Stomach (tissue), 9 donors: Measurements from ENCODE around the gene LRRC49. TPM values are rescaled to one million over a fixed set of nuclear protein-coding genes. Genes with fewer than 3 reads are reported as not detected.

Source experiments
- DNase-seq, 2 donors: peaks; one replicate each; pipeline versions ENCODE4 v3.0.0 to v3.0.0-alpha.2; 2013 to 2019
- H3K27ac ChIP-seq, 5 donors: fragments of 200-600 bp in 4 of 5; sonication (generic) in 4 of 5; one replicate each; pipeline ENCODE4 v1.5.1; 2013 to 2019; ENCODE audit warnings: mild to moderate bottlenecking in 1 of 5, moderate library complexity in 1 of 5
- H3K27me3 ChIP-seq, 3 donors: fragments of 200-600 bp; sonication (generic); one replicate each; pipeline ENCODE4 v1.5.1; 2017 to 2019; ENCODE audit warnings: mixed run types in 1 of 3
- H3K36me3 ChIP-seq, 4 donors: fragments of 200-600 bp; sonication (generic); 1 replicate in 3 of 4; 2 replicates in 1 of 4; pipeline ENCODE4 v1.5.1; 2016 to 2019
- H3K4me1 ChIP-seq, 4 donors: fragments of 200-600 bp; sonication (generic); one replicate each; pipeline ENCODE4 v1.5.1; 2016 to 2019
- H3K4me3 ChIP-seq, 4 donors: fragments of 200-600 bp; sonication (generic) in 3 of 4; one replicate each; pipeline ENCODE4 v1.5.1; 2016 to 2019; ENCODE audit warnings: mild to moderate bottlenecking in 1 of 4
- H3K9me3 ChIP-seq, 4 donors: fragments of 200-600 bp; sonication (generic); one replicate each; pipeline ENCODE4 v1.5.1; 2016 to 2019
- CTCF ChIP-seq, 7 experiments: fragments of 450-650 bp in 4 of 7; fragments of 200-600 bp in 3 of 7; sonication (generic) in 3 of 7; IDR thresholded peaks; one replicate each; pipeline ENCODE4 v1.5.1; 2016 to 2019; ENCODE audit warnings: antibody characterized with exemption in 7 of 7, control low read depth in 2 of 7, mild to moderate bottlenecking in 1 of 7
- EP300 ChIP-seq: sonication (generic); formaldehyde crosslinking; IDR thresholded peaks from one replicate; pipeline ENCODE4 v1.6.1; 2017; ENCODE audit warnings: antibody characterized with exemption
- POLR2A ChIP-seq, 4 donors: fragments of 450-650 bp; IDR thresholded peaks; one replicate each; pipeline ENCODE4 v1.6.1; 2016; ENCODE audit warnings: antibody characterized with exemption in 4 of 4, control low read depth in 2 of 4, mild to moderate bottlenecking in 1 of 4, moderate library complexity in 1 of 4
- POLR2AphosphoS5 ChIP-seq, 3 donors: sonication (generic); formaldehyde crosslinking; IDR thresholded peaks; one replicate each; pipeline ENCODE4 v1.6.1; 2016; ENCODE audit warnings: antibody characterized with exemption in 3 of 3
- WGBS, 5 donors: extraction: QIAGEN DNeasy Blood & Tissue Kit in 3 of 5; methylation state at CpG; one replicate each; pipeline versions ENCODE4 v1.1.5 to v1.1.7; 2013 to 2018; 5-methylcytosine and 5-hydroxymethylcytosine counted together
- intact Hi-C: fragments of 100-400 bp; cut with DNase I; formaldehyde crosslinking; loops from one replicate; pipeline ENCODE4 v1.15.1; 2023; ENCODE audit warnings: low total_unique reads
- polyA plus RNA-seq, 3 donors: library from polyadenylated mRNA; stranded (reverse); fragments of 200-250 nt; gene quantifications; one replicate each; pipeline ENCODE4 v1.2.3, GENCODE V29; 2013
- total RNA-seq, 5 donors: library from RNA; depleted of rRNA; stranded (reverse); fragments of >200 nt; gene quantifications; one replicate each; pipeline versions ENCODE4 v1.1.0 to v1.2.3, GENCODE V29; 2014 to 2016
- donor health status: healthy with polysubstance abuse.
- donor health status: Bipolar disorder and iron deficiency.
- donor health status: healthy.

The LRRC49 gene
- total and polyA plus RNA-seq, 8 donors = 0.87 to 63.8 (median 7.2) TPM

- Histone ChIP-seq H3K9me3 (peaks cover 0 to 4% (median 1%) of the 10 kb centered on the region in 4 donors), H3K4me3 (no peak overlapping the region), H3K27me3 (no peaks in the 10 kb centered on the region), H3K27ac (no peak overlapping the region), H3K36me3 (no peaks in the 10 kb centered on the region), H3K4me1 (no peaks in the 10 kb centered on the region)
- TF ChIP-seq CTCF (IDR thresholded peaks at IDR 0.05) = no peak
- TF ChIP-seq POLR2AphosphoS5 (IDR thresholded peaks at IDR 0.05) = no peak
- no peak for TF ChIP-seq POLR2A (IDR thresholded peaks at IDR 0.05)
- no peak for DNase-seq
- intact Hi-C loops = no loop called here
- WGBS, 5 donors = 78 to 91% (median 89%) methylated on average over 3 of the region's 3 CpGs
These were observed 63.8 kb downstream of the LRRC49 start for GRCh38 chr15:70956201-70956995.

GRCh38 chr15:70962084-70962483 is 69.5 kb downstream of the LRRC49 start:
- TF ChIP-seq POLR2AphosphoS5 (IDR thresholded peaks at IDR 0.05) (no peak), EP300 (no peak), POLR2A (IDR thresholded peaks at IDR 0.05) (no peak), CTCF (IDR thresholded peaks at IDR 0.05) (no peak)
- no peak overlapping the region for H3K4me3 ChIP-seq
- no peaks in the 10 kb centered on the region for H3K9me3 ChIP-seq
- peaks cover 0 to 3% (median 0%) of the 10 kb centered on the region in 4 donors for H3K4me1 ChIP-seq
- no peak for DNase-seq
- H3K27me3 ChIP-seq = no peaks in the 10 kb centered on the region
- no peak overlapping the region for H3K27ac ChIP-seq
- intact Hi-C loops = no loop called here
- H3K36me3 ChIP-seq = peaks cover 0 to 4% (median 0%) of the 10 kb centered on the region in 4 donors

- WGBS, 5 donors = 89 to 97% (median 94%) methylated on average over 1 of the region's 1 CpG
- no peak overlapping the region for H3K4me3 ChIP-seq
- no peaks in the 10 kb centered on the region for H3K9me3 ChIP-seq
- H3K27me3 ChIP-seq = no peaks in the 10 kb centered on the region
- no peak overlapping the region for H3K27ac ChIP-seq
- peaks cover 0 to 3% (median 0%) of the 10 kb centered on the region in 4 donors for H3K4me1 ChIP-seq
- no peak for DNase-seq
- intact Hi-C loops = no loop called here
- no peak for TF ChIP-seq POLR2A (IDR thresholded peaks at IDR 0.05)
- TF ChIP-seq POLR2AphosphoS5 (IDR thresholded peaks at IDR 0.05) = no peak
- no peak for TF ChIP-seq CTCF (IDR thresholded peaks at IDR 0.05)
- TF ChIP-seq EP300 = no peak
- H3K36me3 ChIP-seq = peaks cover 0 to 4% (median 0%) of the 10 kb centered on the region in 4 donors
These were observed 70.6 kb downstream of the LRRC49 start for GRCh38 chr15:70963199-70963598.

GRCh38 chr15:70964058-70964457 is 71.4 kb downstream of the LRRC49 start:
- Histone ChIP-seq H3K36me3 (peaks cover 0 to 4% (median 0%) of the 10 kb centered on the region in 4 donors), H3K4me1 (peaks cover 0 to 3% (median 0%) of the 10 kb centered on the region in 4 donors), H3K9me3 (no peaks in the 10 kb centered on the region), H3K4me3 (no peak overlapping the region), H3K27me3 (no peaks in the 10 kb centered on the region), H3K27ac (no peak overlapping the region)
- no peak for TF ChIP-seq POLR2AphosphoS5 (IDR thresholded peaks at IDR 0.05)
- intact Hi-C loops = no loop called here
- 84 to 92% (median 90%) methylated on average over 5 of the region's 5 CpGs for WGBS, 5 donors
- DNase-seq = no peak

- H3K4me3 ChIP-seq = no peak overlapping the region
- no peaks in the 10 kb centered on the region for H3K27me3 ChIP-seq
- DNase-seq = no peak
- TF ChIP-seq POLR2A (IDR thresholded peaks at IDR 0.05) = no peak
- no peak for TF ChIP-seq EP300
- no peak for TF ChIP-seq POLR2AphosphoS5 (IDR thresholded peaks at IDR 0.05)
- TF ChIP-seq CTCF (IDR thresholded peaks at IDR 0.05) = no peak
- no peaks in the 10 kb centered on the region for H3K9me3 ChIP-seq
- 86 to 100% (median 90%) methylated on average over 1 of the region's 1 CpG for WGBS, 5 donors
- intact Hi-C loops = no loop called here
- peaks cover 0 to 3% (median 0%) of the 10 kb centered on the region in 4 donors for H3K4me1 ChIP-seq
- H3K27ac ChIP-seq = no peak overlapping the region
- peaks cover 0 to 4% (median 0%) of the 10 kb centered on the region in 4 donors for H3K36me3 ChIP-seq
These were observed 72.1 kb downstream of the LRRC49 start for GRCh38 chr15:70964686-70965085.
